K562 (cell line): ENCODE measurements around the gene ACSL3. TPM values are rescaled to one million over a fixed set of nuclear protein-coding genes. Genes with fewer than 3 reads are reported as not detected.
A peak's percentile ranks its signal among the peaks of the same experiment; 100 is the strongest.

Source experiments
- ATF1 ChIP-seq, 2 experiments: fragments of 450-650 bp in 1 of 2; IDR thresholded peaks; 2 replicates each; pipeline ENCODE4 v1.6.1; 2016; ENCODE audit warnings: missing compliant biosample characterization in 1 of 2, missing genetic modification characterization in 1 of 2
- CC2D1A ChIP-seq: fragments of 450-650 bp; IDR thresholded peaks from 2 replicates; pipeline ENCODE4 v1.6.1; 2017; ENCODE audit warnings: mild to moderate bottlenecking
- EGR1 ChIP-seq: fragments of 450-650 bp; conservative IDR thresholded peaks from 2 replicates; pipeline ENCODE4 v1.6.1; 2017; ENCODE audit warnings: mild to moderate bottlenecking
- ETV1 ChIP-seq: fragments of 450-650 bp; conservative IDR thresholded peaks from 2 replicates; pipeline ENCODE4 v1.6.1; 2016; ENCODE audit warnings: missing genetic modification characterization, control low read depth, low read depth, missing compliant biosample characterization
- GATAD2A ChIP-seq: fragments of 450-650 bp; IDR thresholded peaks from 2 replicates; pipeline ENCODE4 v1.6.1; 2017
- HNRNPLL ChIP-seq: fragments of 200-400 bp; formaldehyde crosslinking; IDR thresholded peaks from 2 replicates; pipeline ENCODE4 v1.6.1; 2017; ENCODE audit warnings: low read length, low read depth, mild to moderate bottlenecking; ENCODE audit not compliant: poor library complexity, severe bottlenecking
- KDM5B ChIP-seq: fragments of 200-600 bp; sonication (generic); IDR thresholded peaks from 2 replicates; pipeline ENCODE4 v1.6.1; 2012; ENCODE audit warnings: low read depth, mild to moderate bottlenecking, moderate library complexity, low read length, control low read depth, inconsistent platforms; ENCODE audit not compliant: insufficient replicate concordance
- MAZ ChIP-seq, 2 experiments: fragments of 450-650 bp in 1 of 2; sonication (generic) in 1 of 2; formaldehyde crosslinking; IDR thresholded peaks in 1 of 2; conservative IDR thresholded peaks in 1 of 2; 2 replicates each; pipeline versions ENCODE4 v1.4.0 to v1.5.0; 2020; ENCODE audit warnings: mild to moderate bottlenecking in 1 of 2, missing genetic modification reagents in 1 of 2
- NCOR1 ChIP-seq: fragments of 450-650 bp; IDR thresholded peaks from 2 replicates; pipeline ENCODE4 v1.6.1; 2016; ENCODE audit warnings: mild to moderate bottlenecking, moderate library complexity
- NR2C2 ChIP-seq, 2 experiments: fragments of 200-800 bp in 1 of 2; sonication (Bioruptor generic) in 1 of 2; sonication (generic) in 1 of 2; formaldehyde crosslinking in 1 of 2; IDR thresholded peaks; 2 replicates each; pipeline versions ENCODE4 v1.6.1 to v1.8.0; 2016 to 2022; ENCODE audit warnings: mild to moderate bottlenecking in 1 of 2, missing compliant biosample characterization in 1 of 2, missing genetic modification characterization in 1 of 2, missing genetic modification reagents in 1 of 2
- RBM25 ChIP-seq: fragments of 200-400 bp; formaldehyde crosslinking; IDR thresholded peaks from 2 replicates; pipeline ENCODE4 v1.6.1; 2018; ENCODE audit warnings: low read length, low read depth, moderate library complexity; ENCODE audit not compliant: severe bottlenecking
- SIN3B ChIP-seq: fragments of 450-650 bp; IDR thresholded peaks from 2 replicates; pipeline ENCODE4 v1.6.1; 2017; ENCODE audit warnings: low read depth, mild to moderate bottlenecking, moderate library complexity
- SUPT5H ChIP-seq: fragments of 450-650 bp; IDR thresholded peaks from 2 replicates; pipeline ENCODE4 v1.6.1; 2016
- TAF7 ChIP-seq: fragments of 450-650 bp; IDR thresholded peaks from 2 replicates; pipeline ENCODE4 v1.6.1; 2016; ENCODE audit warnings: missing genetic modification characterization, missing compliant biosample characterization
- polyA plus RNA-seq, 8 experiments: library from polyadenylated mRNA; depleted of rRNA in 4 of 8; stranded (reverse) in 5 of 8; unstranded in 3 of 8; fragments of >200 nt; fragmentation: Nextera tagmentation in 2 of 8; fragmentation: Illumina TruSeq in 1 of 8; extraction: Ambion mirVana in 2 of 8; extraction: Trizol in 1 of 8; gene quantifications; 2 replicates each; pipeline versions ENCODE4 v1.2.1 to v1.2.3, GENCODE V29; 2011 to 2014; ENCODE audit warnings: inconsistent platforms in 1 of 8, missing spikeins in 1 of 8
- total RNA-seq, 7 experiments: library from RNA; depleted of rRNA in 6 of 7; stranded (reverse); fragments of >200 nt in 6 of 7; fragmentation: Illumina TruSeq in 2 of 7; extraction: Trizol in 2 of 7; gene quantifications; 2 replicates each; pipeline versions ENCODE4 v1.2.1 to v1.2.3, GENCODE V29; 2011 to 2021; ENCODE audit warnings: low replicate concordance in 1 of 7
- TF ChIP-seq, protein P1 (sequence below): sonication (generic); formaldehyde crosslinking; IDR thresholded peaks from 2 replicates; pipeline ENCODE4 v1.8.0; 2023; ENCODE audit warnings: mild to moderate bottlenecking, missing genetic modification reagents
- TF ChIP-seq, protein P2 (sequence below), 3 experiments: fragments of 200-800 bp in 1 of 3; fragments of 250-450 bp in 1 of 3; fragments of 450-650 bp in 1 of 3; sonication (Bioruptor Pico) in 1 of 3; sonication (Bioruptor generic) in 1 of 3; formaldehyde crosslinking in 1 of 3; IDR thresholded peaks; 2 replicates each; pipeline versions ENCODE4 v1.6.1 to v1.8.0; 2016 to 2022; ENCODE audit warnings: mild to moderate bottlenecking in 2 of 3, missing genetic modification characterization in 2 of 3, missing compliant biosample characterization in 1 of 3, moderate library complexity in 1 of 3
- TF ChIP-seq, protein P3 (sequence below): fragments of 450-650 bp; formaldehyde crosslinking; IDR thresholded peaks from 2 replicates; pipeline ENCODE4 v1.4.0; 2020; ENCODE audit warnings: mild to moderate bottlenecking, moderate library complexity

ACSL3 gene
- total and polyA plus RNA-seq, 9 of the 15 experiments (the other 6 are each of a cell fraction or from before 2014, with no cell fraction given) = 21.3 to 123 (median 85.2) TPM

DNA sequence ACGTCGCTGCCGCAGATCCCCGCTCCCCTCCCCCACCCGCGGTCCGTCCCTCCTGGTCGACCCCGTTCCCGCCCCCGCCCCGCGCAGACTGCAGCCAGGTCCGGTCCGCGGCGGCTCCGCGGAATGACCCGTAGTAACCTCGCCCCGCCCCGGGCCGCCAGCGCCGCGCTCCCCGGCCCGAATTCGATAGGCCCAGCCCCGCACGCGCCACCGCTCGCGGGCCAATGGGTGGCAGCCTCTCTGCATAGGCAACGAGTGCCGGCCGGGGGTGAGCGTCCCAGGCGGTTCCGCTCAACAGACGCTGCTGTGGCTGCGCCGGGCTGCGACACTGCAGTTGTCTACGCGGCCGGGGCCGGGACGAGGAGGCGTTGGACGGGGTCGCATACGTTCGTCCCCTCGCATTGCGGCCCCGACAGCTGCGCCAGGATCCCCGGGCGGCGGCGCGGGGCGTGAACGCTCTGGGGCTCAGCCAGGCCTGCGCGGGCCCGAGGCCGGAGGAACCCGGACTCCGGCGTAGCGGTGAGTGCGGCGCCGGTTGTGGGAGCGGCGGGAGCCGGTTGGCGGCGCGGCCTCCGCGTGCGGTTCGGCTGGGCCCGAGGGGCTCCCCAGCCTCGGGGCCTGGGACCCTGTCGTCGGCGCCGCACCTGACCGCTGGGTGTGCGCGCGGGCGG is at the start of gene ACSL3 (continued):
- TF ChIP-seq CC2D1A = no peak
- TF ChIP-seq, protein P1, sequence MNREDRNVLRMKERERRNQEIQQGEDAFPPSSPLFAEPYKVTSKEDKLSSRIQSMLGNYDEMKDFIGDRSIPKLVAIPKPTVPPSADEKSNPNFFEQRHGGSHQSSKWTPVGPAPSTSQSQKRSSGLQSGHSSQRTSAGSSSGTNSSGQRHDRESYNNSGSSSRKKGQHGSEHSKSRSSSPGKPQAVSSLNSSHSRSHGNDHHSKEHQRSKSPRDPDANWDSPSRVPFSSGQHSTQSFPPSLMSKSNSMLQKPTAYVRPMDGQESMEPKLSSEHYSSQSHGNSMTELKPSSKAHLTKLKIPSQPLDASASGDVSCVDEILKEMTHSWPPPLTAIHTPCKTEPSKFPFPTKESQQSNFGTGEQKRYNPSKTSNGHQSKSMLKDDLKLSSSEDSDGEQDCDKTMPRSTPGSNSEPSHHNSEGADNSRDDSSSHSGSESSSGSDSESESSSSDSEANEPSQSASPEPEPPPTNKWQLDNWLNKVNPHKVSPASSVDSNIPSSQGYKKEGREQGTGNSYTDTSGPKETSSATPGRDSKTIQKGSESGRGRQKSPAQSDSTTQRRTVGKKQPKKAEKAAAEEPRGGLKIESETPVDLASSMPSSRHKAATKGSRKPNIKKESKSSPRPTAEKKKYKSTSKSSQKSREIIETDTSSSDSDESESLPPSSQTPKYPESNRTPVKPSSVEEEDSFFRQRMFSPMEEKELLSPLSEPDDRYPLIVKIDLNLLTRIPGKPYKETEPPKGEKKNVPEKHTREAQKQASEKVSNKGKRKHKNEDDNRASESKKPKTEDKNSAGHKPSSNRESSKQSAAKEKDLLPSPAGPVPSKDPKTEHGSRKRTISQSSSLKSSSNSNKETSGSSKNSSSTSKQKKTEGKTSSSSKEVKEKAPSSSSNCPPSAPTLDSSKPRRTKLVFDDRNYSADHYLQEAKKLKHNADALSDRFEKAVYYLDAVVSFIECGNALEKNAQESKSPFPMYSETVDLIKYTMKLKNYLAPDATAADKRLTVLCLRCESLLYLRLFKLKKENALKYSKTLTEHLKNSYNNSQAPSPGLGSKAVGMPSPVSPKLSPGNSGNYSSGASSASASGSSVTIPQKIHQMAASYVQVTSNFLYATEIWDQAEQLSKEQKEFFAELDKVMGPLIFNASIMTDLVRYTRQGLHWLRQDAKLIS (CRISPR knock-in tag) = peak; percentile 54; the same call in 1 of the 2 replicates
- peak; percentile 94 for TF ChIP-seq RBM25
- no peak for TF ChIP-seq NR2C2 (CRISPR knock-in tag; IDR thresholded peaks at IDR 0.05)
- peak; percentile 58; the same call in 1 of the 2 replicates for TF ChIP-seq NR2C2 (tag; IDR thresholded peaks at IDR 0.05)
- TF ChIP-seq, protein P2, sequence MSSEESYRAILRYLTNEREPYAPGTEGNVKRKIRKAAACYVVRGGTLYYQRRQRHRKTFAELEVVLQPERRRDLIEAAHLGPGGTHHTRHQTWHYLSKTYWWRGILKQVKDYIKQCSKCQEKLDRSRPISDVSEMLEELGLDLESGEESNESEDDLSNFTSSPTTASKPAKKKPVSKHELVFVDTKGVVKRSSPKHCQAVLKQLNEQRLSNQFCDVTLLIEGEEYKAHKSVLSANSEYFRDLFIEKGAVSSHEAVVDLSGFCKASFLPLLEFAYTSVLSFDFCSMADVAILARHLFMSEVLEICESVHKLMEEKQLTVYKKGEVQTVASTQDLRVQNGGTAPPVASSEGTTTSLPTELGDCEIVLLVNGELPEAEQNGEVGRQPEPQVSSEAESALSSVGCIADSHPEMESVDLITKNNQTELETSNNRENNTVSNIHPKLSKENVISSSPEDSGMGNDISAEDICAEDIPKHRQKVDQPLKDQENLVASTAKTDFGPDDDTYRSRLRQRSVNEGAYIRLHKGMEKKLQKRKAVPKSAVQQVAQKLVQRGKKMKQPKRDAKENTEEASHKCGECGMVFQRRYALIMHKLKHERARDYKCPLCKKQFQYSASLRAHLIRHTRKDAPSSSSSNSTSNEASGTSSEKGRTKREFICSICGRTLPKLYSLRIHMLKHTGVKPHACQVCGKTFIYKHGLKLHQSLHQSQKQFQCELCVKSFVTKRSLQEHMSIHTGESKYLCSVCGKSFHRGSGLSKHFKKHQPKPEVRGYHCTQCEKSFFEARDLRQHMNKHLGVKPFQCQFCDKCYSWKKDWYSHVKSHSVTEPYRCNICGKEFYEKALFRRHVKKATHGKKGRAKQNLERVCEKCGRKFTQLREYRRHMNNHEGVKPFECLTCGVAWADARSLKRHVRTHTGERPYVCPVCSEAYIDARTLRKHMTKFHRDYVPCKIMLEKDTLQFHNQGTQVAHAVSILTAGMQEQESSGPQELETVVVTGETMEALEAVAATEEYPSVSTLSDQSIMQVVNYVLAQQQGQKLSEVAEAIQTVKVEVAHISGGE (CRISPR knock-in tag; IDR thresholded peaks at IDR 0.05) = peak in 1 of 3 experiments; percentile 54; a peak in 2 of 6 replicates
- 0 out of 2 replicates have a peak, but pooled peaks have one; percentile 53 for TF ChIP-seq ATF1 (CRISPR knock-in tag; IDR thresholded peaks at IDR 0.05)
- peak; percentile 75 for TF ChIP-seq ATF1 (tag; IDR thresholded peaks at IDR 0.05)
- TF ChIP-seq GATAD2A = 0 out of 2 replicates have a peak, but pooled peaks have one; percentile 38
- TF ChIP-seq, protein P3, sequence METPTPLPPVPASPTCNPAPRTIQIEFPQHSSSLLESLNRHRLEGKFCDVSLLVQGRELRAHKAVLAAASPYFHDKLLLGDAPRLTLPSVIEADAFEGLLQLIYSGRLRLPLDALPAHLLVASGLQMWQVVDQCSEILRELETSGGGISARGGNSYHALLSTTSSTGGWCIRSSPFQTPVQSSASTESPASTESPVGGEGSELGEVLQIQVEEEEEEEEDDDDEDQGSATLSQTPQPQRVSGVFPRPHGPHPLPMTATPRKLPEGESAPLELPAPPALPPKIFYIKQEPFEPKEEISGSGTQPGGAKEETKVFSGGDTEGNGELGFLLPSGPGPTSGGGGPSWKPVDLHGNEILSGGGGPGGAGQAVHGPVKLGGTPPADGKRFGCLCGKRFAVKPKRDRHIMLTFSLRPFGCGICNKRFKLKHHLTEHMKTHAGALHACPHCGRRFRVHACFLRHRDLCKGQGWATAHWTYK (CRISPR knock-in tag) = peak; percentile 70; the same call in 1 of the 2 replicates
- TF ChIP-seq NCOR1 = peak; percentile 79
- TF ChIP-seq SIN3B = peak; percentile 51; the same call in 1 of the 2 replicates
- TF ChIP-seq EGR1 = peak; percentile 69
- TF ChIP-seq KDM5B = peak; percentile 98
- peak; percentile 93 for TF ChIP-seq SUPT5H
- peak; percentile 85 for TF ChIP-seq TAF7
- peak in 1 of 2 experiments; percentile 67; a peak in 3 of 4 replicates for TF ChIP-seq MAZ (CRISPR knock-in tag; conservative IDR thresholded peaks at IDR 0.05 in 1 of 2, IDR thresholded peaks at IDR 0.05 in 1 of 2)
- TF ChIP-seq HNRNPLL = peak; percentile 94
- peak; percentile 58 for TF ChIP-seq ETV1 (tag)
